ENCODE results near the gene TNFAIP8. TPM values are rescaled to one million over a fixed set of nuclear protein-coding genes. Genes with fewer than 3 reads are reported as not detected.
A peak's percentile ranks its signal among the peaks of the same experiment; 100 is the strongest.

The TNFAIP8 gene
- total and polyA plus RNA-seq, 10 of the 15 experiments (the other 5 are each of a cell fraction or from before 2014, with no cell fraction given), result 124 to 324 (median 177) TPM

- TF ChIP-seq E2F8 (IDR thresholded peaks at IDR 0.05; ENCODE audit: low read depth, partially characterized antibody) (no peak), FOXM1 (IDR thresholded peaks at IDR 0.05; ENCODE audit: low read depth, low read length) (no peak), CREM (IDR thresholded peaks at IDR 0.05; ENCODE audit: low read depth) (0 out of 2 replicates have a peak, but pooled peaks have one; percentile 15), HSF1 (IDR thresholded peaks at IDR 0.05; ENCODE audit: low read depth, low read length) (no peak), ATF2 (IDR thresholded peaks at IDR 0.05; ENCODE audit: low read length) (no peak), BMI1 (IDR thresholded peaks at IDR 0.05; ENCODE audit: borderline replicate concordance) (no peak), KAT2A (conservative IDR thresholded peaks at IDR 0.05; ENCODE audit: control insufficient read depth, low read depth, low read length) (no peak), PAX8 (IDR thresholded peaks at IDR 0.05) (no peak), REST (IDR thresholded peaks at IDR 0.05; ENCODE audit: low read depth, low read length) (no peak), TAF1 (IDR thresholded peaks at IDR 0.05; ENCODE audit: borderline replicate concordance, low read depth, low read length) (no peak), CEBPB (IDR thresholded peaks at IDR 0.05; ENCODE audit: borderline replicate concordance in 1 of 2, low read depth in 2 of 2, low read length in 2 of 2) (no peak), RELA (IDR thresholded peaks at IDR 0.05; ENCODE audit: borderline replicate concordance, partially characterized antibody) (no peak), SUZ12 (IDR thresholded peaks at IDR 0.05; ENCODE audit: unreplicated experiment) (no peak), MTA3 (IDR thresholded peaks at IDR 0.05; ENCODE audit: borderline replicate concordance, low read length) (no peak), MLLT1 (IDR thresholded peaks at IDR 0.05) (no peak)
These were observed 28.8 kb upstream of the TNFAIP8 start (continued) for GRCh38 chr5:119327018-119327417.

Data from GM12878 (cell line).